Measurements from ENCODE around the gene ANO2. TPM values are rescaled to one million over a fixed set of nuclear protein-coding genes. Genes with fewer than 3 reads are reported as not detected.

Gene ANO2
- total and polyA plus RNA-seq, 2 experiments from 2014 or later: 2.3 to 4.6 TPM

- TF ChIP-seq ZNF462 (CRISPR knock-in tag; IDR thresholded peaks at IDR 0.05): no peak
- TF ChIP-seq STAT1 (IDR thresholded peaks at IDR 0.05; ENCODE audit: unreplicated experiment): no peak
- TF ChIP-seq EZH2 (IDR thresholded peaks at IDR 0.05; ENCODE audit: low read depth, unreplicated experiment): no peak
- no peak for TF ChIP-seq REST (IDR thresholded peaks at IDR 0.05; ENCODE audit: unreplicated experiment)
- no peak for TF ChIP-seq CREB1 (CRISPR knock-in tag; IDR thresholded peaks at IDR 0.05; ENCODE audit: low read depth)
These were observed 17.1 kb downstream of the ANO2 start (continued) for GRCh38 chr12:5927732-5928516.

Data from GM23338 (cell line).